SK-N-SH (cell line): ENCODE results near the gene UBE4B. TPM values are rescaled to one million over a fixed set of nuclear protein-coding genes. Genes with fewer than 3 reads are reported as not detected.

ENCODE experiments used
- CTCF ChIA-PET: fragments of 300-600, 350-600 bp; formaldehyde crosslinking; extraction: SDS; loops from one replicate; lab custom pipeline; 2021; lab: Yijun Ruan, JAX
- POLR2A ChIA-PET: fragments of 350-600 bp; sonication (Branson Sonifier 250); formaldehyde crosslinking; extraction: SDS; loops from one replicate; lab custom pipeline; 2020; ENCODE audit warnings: antibody characterized with exemption, inconsistent platforms; lab: Yijun Ruan, JAX
- DNase-seq: peaks from one replicate; pipeline ENCODE4 v3.0.0; 2012
- H2AFZ ChIP-seq: fragments of 200-600 bp; sonication (generic); 2 replicates; pipeline ENCODE4 v1.8.1; 2016; ENCODE audit warnings: antibody characterized with exemption, mild to moderate bottlenecking, low read depth
- H3F3A ChIP-seq: fragments of 200-600 bp; sonication (generic); replicated peaks from 2 replicates; pipeline ENCODE3; 2016; ENCODE audit warnings: antibody characterized with exemption, mild to moderate bottlenecking; ENCODE audit not compliant: insufficient read depth
- H3K27ac ChIP-seq, 2 experiments: fragments of 200-500 bp in 1 of 2; fragments of 200-600 bp in 1 of 2; sonication (Bioruptor generic) in 1 of 2; sonication (generic), shearing (Covaris generic) in 1 of 2; 2 replicates each; pipeline versions ENCODE4 v1.5.1 to v1.6.1; 2014 to 2016; ENCODE audit warnings: low read depth in 2 of 2, inconsistent platforms in 1 of 2, low read length in 1 of 2, mild to moderate bottlenecking in 1 of 2, mixed read lengths in 1 of 2
- H3K27me3 ChIP-seq: fragments of 200-600 bp; sonication (generic), shearing (Covaris generic); 2 replicates; pipeline ENCODE4 v1.6.1; 2016; ENCODE audit warnings: mixed run types; ENCODE audit not compliant: insufficient read depth
- H3K36me3 ChIP-seq, 2 experiments: fragments of 200-500 bp in 1 of 2; fragments of 200-600 bp in 1 of 2; sonication (Bioruptor generic) in 1 of 2; sonication (generic) in 1 of 2; replicated peaks in 1 of 2; 2 replicates each; pipeline versions ENCODE3 to v1.5.1; 2014 to 2016; ENCODE audit warnings: low read length in 1 of 2, mild to moderate bottlenecking in 1 of 2; ENCODE audit not compliant: insufficient read depth in 2 of 2, control insufficient read depth in 1 of 2
- H3K4me1 ChIP-seq, 2 experiments: fragments of 200-500 bp in 1 of 2; fragments of 200-600 bp in 1 of 2; sonication (Bioruptor generic) in 1 of 2; sonication (generic), shearing (Covaris generic) in 1 of 2; 2 replicates each; pipeline versions ENCODE4 v1.5.1 to v1.6.1; 2014 to 2016; ENCODE audit warnings: low read depth in 1 of 2, low read length in 1 of 2, mixed run types in 1 of 2; ENCODE audit not compliant: insufficient read depth in 2 of 2, control insufficient read depth in 1 of 2
- H3K4me2 ChIP-seq: fragments of 200-600 bp; sonication (generic), shearing (Covaris generic); 2 replicates; pipeline ENCODE4 v1.6.1; 2017; ENCODE audit warnings: mixed run types
- H3K4me3 ChIP-seq, 2 experiments: fragments of 200-500 bp in 1 of 2; fragments of 200-600 bp in 1 of 2; sonication (Bioruptor generic) in 1 of 2; sonication (generic), shearing (Covaris generic) in 1 of 2; 2 replicates each; pipeline versions ENCODE4 v1.5.1 to v1.8.1; 2014 to 2016; ENCODE audit warnings: low read depth in 2 of 2, inconsistent platforms in 1 of 2, low read length in 1 of 2, mild to moderate bottlenecking in 1 of 2, mixed read lengths in 1 of 2, moderate library complexity in 1 of 2
- H3K79me2 ChIP-seq: fragments of 200-600 bp; sonication (generic); 2 replicates; pipeline ENCODE4 v1.8.1; 2017; ENCODE audit warnings: mild to moderate bottlenecking; ENCODE audit not compliant: insufficient read depth
- H3K9ac ChIP-seq: fragments of 200-600 bp; sonication (generic); 2 replicates; pipeline ENCODE4 v1.6.1; 2017; ENCODE audit warnings: mixed run types
- H3K9me2 ChIP-seq: fragments of 200-600 bp; sonication (generic); 2 replicates; pipeline ENCODE4 v1.6.1; 2017; ENCODE audit warnings: mixed run types
- H3K9me3 ChIP-seq: fragments of 200-600 bp; sonication (generic); 2 replicates; pipeline ENCODE4 v1.6.1; 2017; ENCODE audit warnings: mixed run types, mild to moderate bottlenecking, moderate library complexity
- H4K20me1 ChIP-seq: fragments of 200-600 bp; sonication (generic); 2 replicates; pipeline ENCODE4 v1.6.1; 2017; ENCODE audit warnings: mild to moderate bottlenecking, mixed run types; ENCODE audit not compliant: insufficient read depth
- CHD2 ChIP-seq: fragments of 150-350 bp; IDR thresholded peaks from 2 replicates; pipeline ENCODE4 v1.6.1; 2018; ENCODE audit warnings: low read length; ENCODE audit not compliant: partially characterized antibody
- ELF1 ChIP-seq: IDR thresholded peaks from 2 replicates; pipeline ENCODE4 v1.4.0; 2012
- EP300 ChIP-seq, 2 experiments: IDR thresholded peaks; 2 replicates each; pipeline versions ENCODE4 v1.4.0 to v1.6.1; 2012; ENCODE audit warnings: borderline replicate concordance in 1 of 2, low read depth in 1 of 2, low read length in 1 of 2
- EZH2phosphoT487 ChIP-seq: fragments of 200-600 bp; sonication (generic); IDR thresholded peaks from 2 replicates; pipeline ENCODE4 v1.6.1; 2017; ENCODE audit warnings: low read depth, mixed run types, mild to moderate bottlenecking, antibody characterized with exemption, moderate library complexity, borderline replicate concordance
- FOSL2 ChIP-seq: IDR thresholded peaks from 2 replicates; pipeline ENCODE4 v1.4.0; 2012; ENCODE audit warnings: low read depth, mild to moderate bottlenecking, moderate library complexity, borderline replicate concordance
- FOXJ3 ChIP-seq: sonication (generic); formaldehyde crosslinking; IDR thresholded peaks from 2 replicates; pipeline ENCODE4 v1.5.1; 2020; ENCODE audit warnings: mild to moderate bottlenecking, missing genetic modification reagents
- GABPA ChIP-seq: IDR thresholded peaks from 2 replicates; pipeline ENCODE4 v1.4.0; 2012; ENCODE audit warnings: low read depth, mild to moderate bottlenecking
- GATA2 ChIP-seq: sonication (generic); formaldehyde crosslinking; IDR thresholded peaks from 2 replicates; pipeline ENCODE4 v1.5.0; 2020; ENCODE audit warnings: mild to moderate bottlenecking, missing genetic modification reagents
- IRF3 ChIP-seq: fragments of 150-350 bp; IDR thresholded peaks from 2 replicates; pipeline ENCODE4 v1.6.1; 2016; ENCODE audit warnings: mild to moderate bottlenecking, low read depth, low read length
- MEF2A ChIP-seq: IDR thresholded peaks from 2 replicates; pipeline ENCODE4 v1.4.0; 2012; ENCODE audit warnings: low read depth, borderline replicate concordance
- MXI1 ChIP-seq: IDR thresholded peaks from 2 replicates; pipeline ENCODE4 v1.6.1; 2012; ENCODE audit warnings: mild to moderate bottlenecking, low read depth, low read length, improper control_type of control experiment
- NRF1 ChIP-seq: IDR thresholded peaks from 2 replicates; pipeline ENCODE4 v1.6.1; 2012; ENCODE audit warnings: low read depth, mild to moderate bottlenecking, low read length
- SMC3 ChIP-seq: IDR thresholded peaks from 2 replicates; pipeline ENCODE4 v1.6.1; 2012; ENCODE audit warnings: low read depth, low read length, improper control_type of control experiment
- TAF1 ChIP-seq: IDR thresholded peaks from 2 replicates; pipeline ENCODE4 v1.6.1; 2012; ENCODE audit warnings: low read depth, mild to moderate bottlenecking, low read length, moderate library complexity, borderline replicate concordance
- TCF12 ChIP-seq: IDR thresholded peaks from 2 replicates; pipeline ENCODE4 v1.4.0; 2012
- USF1 ChIP-seq: IDR thresholded peaks from 2 replicates; pipeline ENCODE4 v1.4.0; 2012; ENCODE audit warnings: low read depth, borderline replicate concordance
- YY1 ChIP-seq: IDR thresholded peaks from 2 replicates; pipeline ENCODE4 v1.4.0; 2012; ENCODE audit warnings: low read depth, mild to moderate bottlenecking
- ZBTB33 ChIP-seq: IDR thresholded peaks from 2 replicates; pipeline ENCODE4 v1.4.0; 2012; ENCODE audit warnings: low read depth, borderline replicate concordance
- WGBS: methylation state at CpG from one replicate; pipeline ENCODE4 v1.1.6; 2017; ENCODE audit warnings: low lambda C conversion rate; 5-methylcytosine and 5-hydroxymethylcytosine counted together
- polyA plus RNA-seq, 3 experiments: library from polyadenylated mRNA; depleted of rRNA; stranded (reverse); fragments of >200 nt; gene quantifications; 2 replicates each; pipeline ENCODE4 v1.2.3, GENCODE V29; 2012

The UBE4B gene
- polyA plus RNA-seq, 1 of the 3 experiments (the other 2 are of a cell fraction), result 19.1 TPM

DNA sequence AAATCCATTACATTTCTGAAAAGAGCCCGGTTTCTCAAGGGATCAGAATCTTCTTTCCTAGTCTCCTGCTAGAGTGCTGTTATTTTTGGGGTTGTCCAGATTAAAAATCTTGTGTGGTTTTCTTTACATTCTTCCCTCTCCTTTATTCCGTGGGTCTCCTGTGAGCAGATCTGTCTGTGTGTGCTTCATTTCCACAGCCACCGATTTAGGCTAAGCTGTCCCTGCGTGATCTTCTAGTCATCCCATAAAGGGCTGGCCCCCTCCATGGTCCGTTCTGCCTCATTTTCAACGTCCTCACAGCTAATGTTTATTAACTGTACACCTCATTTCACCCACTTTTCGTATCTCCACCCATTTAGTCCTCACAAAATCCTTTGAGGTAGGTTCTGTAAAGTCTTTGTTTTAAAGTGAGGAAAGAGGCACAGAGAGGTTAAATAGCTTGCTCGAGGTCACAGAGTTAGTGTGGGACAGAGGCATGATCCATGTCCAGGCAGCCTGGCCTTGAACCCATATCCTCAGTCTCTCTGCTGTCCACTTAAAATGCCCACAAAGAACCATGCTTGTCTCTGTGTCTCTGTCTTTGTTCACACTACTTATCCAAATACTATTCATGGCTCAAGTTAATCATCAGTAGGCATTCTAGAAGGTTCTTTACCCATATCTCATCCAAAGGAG lies 139.4 kb downstream of the UBE4B start:
- no peak overlapping the region for H3K4me3 ChIP-seq
- H3K9me3 ChIP-seq, result no peaks in the 10 kb centered on the region
- CTCF ChIA-PET, result interaction anchor here (2.3 kb wide), 1 partner anchor 11 kb away, joined by 5 read pairs; no protein-coding TSS in a partner anchor
- H3F3A ChIP-seq, result no peaks in the 10 kb centered on the region
- no peaks in the 10 kb centered on the region for H3K27me3 ChIP-seq
- H2AFZ ChIP-seq, result no peak overlapping the region
- POLR2A ChIA-PET, result no interaction called here
- no peaks in the 10 kb centered on the region for H3K9me2 ChIP-seq
- H3K79me2 ChIP-seq, result no peaks in the 10 kb centered on the region
- H3K27ac ChIP-seq, result no peak overlapping the region
- TF ChIP-seq EP300 (IDR thresholded peaks at IDR 0.05; ENCODE audit: borderline replicate concordance in 1 of 2, low read depth in 1 of 2, low read length in 1 of 2), result no peak
- no peak for TF ChIP-seq IRF3
- no peak for TF ChIP-seq USF1
- no peak overlapping the region for H3K4me2 ChIP-seq
- H3K36me3 ChIP-seq, result peaks cover 21 to 26% of the 10 kb centered on the region in 2 experiments
- no peaks in the 10 kb centered on the region for H3K4me1 ChIP-seq
- no peaks in the 10 kb centered on the region for H4K20me1 ChIP-seq
- 94% methylated on average over 8 of the region's 8 CpGs for WGBS
- no peak for DNase-seq
- H3K9ac ChIP-seq, result no peak overlapping the region

DNA sequence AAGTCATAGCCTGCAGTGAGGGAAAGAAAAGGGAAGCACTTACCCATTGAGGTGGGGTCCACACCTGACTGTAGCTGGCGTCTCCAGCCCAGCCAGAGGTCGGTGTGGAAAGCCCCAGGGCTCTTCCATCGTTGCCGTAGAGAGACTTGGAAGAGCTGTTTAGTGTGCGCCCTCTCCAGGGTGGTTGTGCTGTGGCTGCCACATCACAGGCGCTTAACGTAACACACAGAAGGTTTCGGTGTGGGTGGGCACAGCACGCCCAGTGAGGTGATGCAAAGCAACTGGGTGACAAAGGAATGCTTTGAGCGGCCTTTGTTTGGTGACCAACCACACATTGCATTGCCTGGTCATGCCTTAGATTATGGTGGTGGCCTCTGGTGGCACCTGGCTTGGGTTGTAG lies 140.8 kb downstream of the UBE4B start:
- no peak overlapping the region for H3K27ac ChIP-seq
- no peak overlapping the region for H3K4me2 ChIP-seq
- TF ChIP-seq YY1, result no peak
- TF ChIP-seq SMC3, result no peak
- TF ChIP-seq EP300 (IDR thresholded peaks at IDR 0.05; ENCODE audit: borderline replicate concordance in 1 of 2, low read depth in 1 of 2, low read length in 1 of 2), result no peak
- no peak for TF ChIP-seq CHD2
- no peak for TF ChIP-seq FOXJ3 (CRISPR knock-in tag)
- no peak for TF ChIP-seq MEF2A
- no peak for TF ChIP-seq TCF12
- TF ChIP-seq FOSL2, result no peak
- no peak for TF ChIP-seq EZH2phosphoT487
- TF ChIP-seq NRF1, result no peak
- TF ChIP-seq GABPA, result no peak
- TF ChIP-seq GATA2 (CRISPR knock-in tag), result no peak
- no peak for TF ChIP-seq MXI1
- TF ChIP-seq ELF1, result no peak
- no peak for TF ChIP-seq ZBTB33
- TF ChIP-seq TAF1, result no peak
- no peaks in the 10 kb centered on the region; a peak in 1 of 4 replicates for H3K4me1 ChIP-seq
- 97% methylated on average over 10 of the region's 10 CpGs for WGBS
- H3K4me3 ChIP-seq, result no peak overlapping the region
- no peak for DNase-seq
- no peaks in the 10 kb centered on the region for H3K9me3 ChIP-seq
- POLR2A ChIA-PET, result no interaction called here
- no peaks in the 10 kb centered on the region for H3F3A ChIP-seq
- H3K79me2 ChIP-seq, result no peaks in the 10 kb centered on the region
- H3K36me3 ChIP-seq, result peaks cover 20 to 21% of the 10 kb centered on the region in 2 experiments
- H2AFZ ChIP-seq, result no peak overlapping the region
- H3K27me3 ChIP-seq, result no peaks in the 10 kb centered on the region
- H3K9ac ChIP-seq, result no peak overlapping the region
- CTCF ChIA-PET, result interaction anchor here (1.2 kb wide), 2 partner anchors 37 to 140 kb away, joined by 3 to 4 read pairs; partner anchors contain the start of genes KIF1B and UBE4B
- H4K20me1 ChIP-seq, result no peaks in the 10 kb centered on the region
- H3K9me2 ChIP-seq, result no peaks in the 10 kb centered on the region
